Right lobe of liver (tissue), 6 donors: ENCODE results near the gene ENTPD1. TPM values are rescaled to one million over a fixed set of nuclear protein-coding genes. Genes with fewer than 3 reads are reported as not detected.

Source experiments
- ATAC-seq, 4 donors: fragments of 200-7000 bp; cut with Tn5 transposase; one replicate each; pipeline ENCODE4 v1.9.1; 2020; ENCODE audit warnings: mild to moderate bottlenecking in 4 of 4, moderate library complexity in 4 of 4
- DNase-seq, 3 donors: peaks; one replicate each; pipeline ENCODE4 v3.0.0-alpha.2; 2020
- H3K27ac ChIP-seq, 3 donors: fragments of 200-600 bp; one replicate each; pipeline ENCODE4 v1.8.0; 2022
- H3K27me3 ChIP-seq, 2 donors: fragments of 200-600 bp; one replicate each; pipeline ENCODE4 v1.8.0; 2022
- H3K36me3 ChIP-seq, 4 donors: fragments of 200-600 bp; sonication (generic) in 1 of 4; one replicate each; pipeline versions ENCODE4 v1.5.1 to v1.8.0; 2017 to 2022; ENCODE audit warnings: control low read depth in 1 of 4
- H3K4me1 ChIP-seq, 4 donors: fragments of 200-600 bp; sonication (generic) in 1 of 4; one replicate each; pipeline versions ENCODE4 v1.5.1 to v1.8.0; 2017 to 2022; ENCODE audit warnings: control low read depth in 1 of 4
- H3K4me3 ChIP-seq, 3 donors: fragments of 200-600 bp; one replicate each; pipeline ENCODE4 v1.8.0; 2022
- H3K9me3 ChIP-seq, 4 donors: fragments of 200-600 bp; sonication (generic) in 1 of 4; one replicate each; pipeline versions ENCODE4 v1.5.1 to v1.8.0; 2017 to 2022; ENCODE audit warnings: control low read depth in 1 of 4
- POLR2A ChIP-seq: fragments of 450-650 bp; IDR thresholded peaks from one replicate; pipeline ENCODE4 v1.6.1; 2017; ENCODE audit warnings: antibody characterized with exemption, mild to moderate bottlenecking
- WGBS: methylation state at CpG from one replicate; pipeline ENCODE4 v1.1.6; 2018; ENCODE audit warnings: low coverage, low lambda C conversion rate; ENCODE audit not compliant: insufficient coverage; ENCODE audit errors: missing lambda C conversion rate; 5-methylcytosine and 5-hydroxymethylcytosine counted together
- intact Hi-C, 2 donors: fragments of 100-400 bp; cut with DNase I; formaldehyde crosslinking; loops; one replicate each; pipeline versions ENCODE4 v1.11.2 to v1.14.1; 2022
- total RNA-seq, 6 experiments: library from RNA; depleted of rRNA in 2 of 6; stranded (reverse); fragments of >200 nt in 2 of 6; fragmentation: NEBNext Ultra II Directional in 3 of 6; extraction: Animal tissue kit (Norgen Biotek cat#: 25700) in 3 of 6; gene quantifications; one replicate each; pipeline versions ENCODE4 v1.1.0 to v1.2.4, GENCODE V29; 2016 to 2023
- TF ChIP-seq, protein P1 (sequence below), 4 donors: fragments of 200-600 bp in 3 of 4; fragments of 450-650 bp in 1 of 4; IDR thresholded peaks; one replicate each; pipeline versions ENCODE4 v1.5.1 to v1.8.0; 2016 to 2022; ENCODE audit warnings: antibody characterized with exemption in 4 of 4, mild to moderate bottlenecking in 2 of 4
- donor health status: DM: no; HTN: yes; CAD: no.
- donor health status: DM: no; HTN: no; CAD: no.
- donor health status: DM: no; HTN: no; CAD: no.
- donor health status: DM: no; HTN: yes; CAD: no.
- donor health status: DM: no; HTN: yes; CAD: no.

Gene ENTPD1
- total RNA-seq, 6 experiments from 2014 or later: 1.8 to 4.7 (median 3.6) TPM

DNA sequence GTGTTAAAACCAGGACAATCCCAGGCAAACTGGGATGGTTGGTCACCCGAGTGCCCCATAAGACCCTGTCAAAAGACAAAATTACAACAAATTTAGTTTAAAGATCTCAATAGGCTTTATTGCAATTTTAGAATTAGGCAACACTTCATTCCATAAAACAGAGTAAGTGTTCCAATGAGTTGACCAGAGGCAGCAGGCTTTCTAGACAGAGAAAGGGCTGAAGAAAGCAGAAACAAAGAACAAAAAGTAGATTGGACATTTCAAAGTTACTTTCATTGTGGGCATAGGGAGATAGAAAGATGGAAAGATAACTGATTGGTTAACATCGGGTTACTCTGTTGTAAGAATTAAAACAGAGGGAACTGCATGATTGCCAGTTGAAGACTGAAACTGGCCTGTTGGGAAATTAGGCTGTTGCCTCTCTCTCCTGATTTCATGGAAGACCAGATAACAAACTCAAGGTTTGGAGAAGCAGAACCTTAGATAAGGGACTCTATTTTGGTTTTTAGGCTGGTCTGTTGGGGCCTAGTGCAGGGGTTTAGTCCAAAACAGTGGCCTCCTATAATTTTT lies 36.3 kb downstream of the ENTPD1 start:
- Histone ChIP-seq H3K4me3 (no peak overlapping the region), H3K9me3 (no peaks in the 10 kb centered on the region), H3K36me3 (no peaks in the 10 kb centered on the region), H3K4me1 (no peaks in the 10 kb centered on the region), H3K27me3 (no peaks in the 10 kb centered on the region), H3K27ac (peak overlapping the region in 2 of 3 donors; percentile 10 to 61)
- DNase-seq (no peak), ATAC-seq (peak in 1 of 4 donors; percentile 12)
- intact Hi-C loops: no loop called here
- WGBS: 37% methylated on average over 2 of the region's 2 CpGs
- TF ChIP-seq POLR2A: no peak
- TF ChIP-seq, protein P1, sequence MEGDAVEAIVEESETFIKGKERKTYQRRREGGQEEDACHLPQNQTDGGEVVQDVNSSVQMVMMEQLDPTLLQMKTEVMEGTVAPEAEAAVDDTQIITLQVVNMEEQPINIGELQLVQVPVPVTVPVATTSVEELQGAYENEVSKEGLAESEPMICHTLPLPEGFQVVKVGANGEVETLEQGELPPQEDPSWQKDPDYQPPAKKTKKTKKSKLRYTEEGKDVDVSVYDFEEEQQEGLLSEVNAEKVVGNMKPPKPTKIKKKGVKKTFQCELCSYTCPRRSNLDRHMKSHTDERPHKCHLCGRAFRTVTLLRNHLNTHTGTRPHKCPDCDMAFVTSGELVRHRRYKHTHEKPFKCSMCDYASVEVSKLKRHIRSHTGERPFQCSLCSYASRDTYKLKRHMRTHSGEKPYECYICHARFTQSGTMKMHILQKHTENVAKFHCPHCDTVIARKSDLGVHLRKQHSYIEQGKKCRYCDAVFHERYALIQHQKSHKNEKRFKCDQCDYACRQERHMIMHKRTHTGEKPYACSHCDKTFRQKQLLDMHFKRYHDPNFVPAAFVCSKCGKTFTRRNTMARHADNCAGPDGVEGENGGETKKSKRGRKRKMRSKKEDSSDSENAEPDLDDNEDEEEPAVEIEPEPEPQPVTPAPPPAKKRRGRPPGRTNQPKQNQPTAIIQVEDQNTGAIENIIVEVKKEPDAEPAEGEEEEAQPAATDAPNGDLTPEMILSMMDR (IDR thresholded peaks at IDR 0.05): no peak

DNA sequence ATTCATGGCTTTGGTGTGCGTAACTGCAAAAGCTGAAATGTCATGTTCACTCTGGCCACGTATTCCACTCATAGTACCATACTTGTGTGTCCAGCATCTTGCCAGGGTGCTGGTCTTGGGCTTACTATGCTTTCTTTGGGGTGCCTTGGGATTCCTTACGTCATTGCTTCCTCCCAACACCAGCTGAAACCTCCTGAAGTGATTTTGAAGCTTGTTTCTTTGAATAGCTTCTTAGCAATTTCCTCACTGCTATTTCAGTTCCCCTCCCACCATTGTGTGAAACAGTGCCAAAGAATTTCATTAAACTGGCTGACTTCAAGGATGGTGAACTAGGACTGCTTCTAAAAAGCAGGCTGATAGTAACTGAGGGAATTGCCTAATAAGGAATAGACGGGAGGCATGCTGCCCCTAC lies 36.9 kb downstream of the ENTPD1 start:
- Histone ChIP-seq H3K4me1 (no peaks in the 10 kb centered on the region), H3K9me3 (no peaks in the 10 kb centered on the region), H3K27me3 (no peaks in the 10 kb centered on the region), H3K36me3 (no peaks in the 10 kb centered on the region), H3K27ac (peak overlapping the region; percentile 10 to 61 (median 16)), H3K4me3 (no peak overlapping the region)
- no peak for DNase-seq
- intact Hi-C loops: no loop called here
- ATAC-seq: peak; percentile 50 to 68 (median 62)
- 59% methylated on average over 4 of the region's 4 CpGs for WGBS
- no peak for TF ChIP-seq POLR2A
- TF ChIP-seq, protein P1 (IDR thresholded peaks at IDR 0.05): no peak

DNA sequence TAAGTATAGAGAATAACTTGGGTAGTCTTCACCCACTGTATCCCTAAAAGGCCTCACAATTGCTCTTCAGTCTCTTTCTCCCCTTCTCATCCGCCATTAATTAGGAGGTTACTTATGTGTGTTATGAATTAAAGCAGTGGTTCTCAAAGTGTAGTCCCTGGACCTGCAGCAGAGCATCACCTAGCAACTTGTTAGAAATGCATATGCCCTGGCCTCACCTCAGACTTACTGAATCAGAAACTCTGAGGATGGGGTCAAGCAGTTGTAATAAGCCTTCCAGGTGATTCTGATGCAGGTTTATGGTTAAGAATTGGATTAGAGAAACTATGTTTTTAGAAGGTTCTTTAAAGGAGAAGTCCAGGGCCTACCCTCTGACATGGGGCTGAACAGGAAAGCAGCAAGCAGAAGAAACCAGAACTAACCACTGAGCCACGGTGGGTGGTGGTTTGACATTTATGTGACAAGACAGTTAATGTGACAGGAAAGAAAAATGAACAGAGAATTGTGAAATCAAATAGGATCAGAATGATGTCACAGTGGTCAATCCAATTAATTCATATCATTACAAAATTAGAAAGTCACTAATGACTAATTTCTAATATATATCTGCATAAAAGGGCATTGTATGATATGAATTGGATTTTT lies 37.6 kb downstream of the ENTPD1 start:
- Histone ChIP-seq H3K9me3 (no peaks in the 10 kb centered on the region), H3K36me3 (no peaks in the 10 kb centered on the region), H3K27me3 (no peaks in the 10 kb centered on the region), H3K27ac (peak overlapping the region; percentile 16 to 48 (median 47)), H3K4me3 (no peak overlapping the region), H3K4me1 (no peaks in the 10 kb centered on the region)
- DNase-seq: peak in 1 of 3 donors; percentile 30
- 60% methylated on average over 2 of the region's 2 CpGs for WGBS
- intact Hi-C loops: no loop called here
- peak; percentile 49 to 76 (median 62) for ATAC-seq
- TF ChIP-seq, protein P1 (IDR thresholded peaks at IDR 0.05): no peak
- no peak for TF ChIP-seq POLR2A

DNA sequence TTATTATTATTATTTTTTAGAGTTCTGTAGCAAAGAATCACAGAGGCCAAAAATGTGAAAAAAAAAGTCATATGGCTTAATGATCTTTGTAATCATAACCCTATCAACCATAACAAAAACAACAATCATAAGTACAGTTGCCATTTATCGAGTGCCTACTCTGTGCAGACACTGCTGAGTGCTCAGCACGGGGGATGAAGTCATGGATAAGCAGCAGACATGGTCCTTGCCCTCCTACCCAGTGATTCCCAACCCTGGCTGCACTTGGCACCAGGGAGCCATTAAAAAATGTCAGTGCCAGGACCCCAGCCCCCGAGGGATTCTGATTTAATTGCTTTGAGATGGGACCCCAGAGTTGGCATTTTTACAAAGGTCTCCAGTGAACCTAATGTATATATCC lies 38.2 kb downstream of the ENTPD1 start:
- ATAC-seq (no peak), DNase-seq (no peak)
- 54% methylated on average over 3 of the region's 3 CpGs for WGBS
- H3K4me3 ChIP-seq: no peak overlapping the region
- no peaks in the 10 kb centered on the region for H3K27me3 ChIP-seq
- no peaks in the 10 kb centered on the region for H3K4me1 ChIP-seq
- intact Hi-C loops: no loop called here
- no peaks in the 10 kb centered on the region for H3K36me3 ChIP-seq
- peak overlapping the region in 1 of 3 donors; percentile 5 for H3K27ac ChIP-seq
- TF ChIP-seq, protein P1 (IDR thresholded peaks at IDR 0.05): no peak
- no peak for TF ChIP-seq POLR2A
- no peaks in the 10 kb centered on the region for H3K9me3 ChIP-seq
